Kidney (tissue), 14 donors: ENCODE measurements around the gene TMEM200B. TPM values are rescaled to one million over a fixed set of nuclear protein-coding genes. Genes with fewer than 3 reads are reported as not detected.
"Not testable (repeated sequence)": the region's sequence is repeated elsewhere in the genome, so short reads cannot be mapped to it uniquely, and the experiment has no call there.

Source experiments
- DNase-seq, 5 donors: peaks; one replicate each; pipeline ENCODE4 v3.0.0-alpha.2; 2013 to 2020
- FAIRE-seq: peaks from 2 replicates; lab custom pipeline; 2012; peaks lifted over from hg19 to GRCh38; lab: Jason Lieb, UNC
- H3K27ac ChIP-seq, 2 donors: one replicate each; pipeline ENCODE4 v1.7.0; 2013; ENCODE audit warnings: low read depth in 2 of 2, low read length in 2 of 2, inconsistent platforms in 1 of 2
- H3K27me3 ChIP-seq: one replicate; pipeline ENCODE4 v1.7.1; 2013; ENCODE audit warnings: low read length, inconsistent platforms; ENCODE audit not compliant: control insufficient read depth, insufficient read depth
- H3K36me3 ChIP-seq, 3 donors: one replicate each; pipeline versions ENCODE4 v1.7.0 to v1.7.1; 2013; ENCODE audit warnings: low read length in 3 of 3, control low read depth in 1 of 3, inconsistent platforms in 1 of 3; ENCODE audit not compliant: insufficient read depth in 3 of 3, control insufficient read depth in 2 of 3
- H3K4me1 ChIP-seq, 3 donors: one replicate each; pipeline versions ENCODE4 v1.7.0 to v1.7.1; 2013; ENCODE audit warnings: low read length in 3 of 3, inconsistent platforms in 1 of 3, low read depth in 1 of 3; ENCODE audit not compliant: control insufficient read depth in 2 of 3, insufficient read depth in 2 of 3
- H3K4me3 ChIP-seq, 3 donors: one replicate each; pipeline versions ENCODE4 v1.7.0 to v1.8.1; 2013; ENCODE audit warnings: low read length in 3 of 3, control low read depth in 1 of 3, inconsistent platforms in 1 of 3
- H3K9ac ChIP-seq, 3 donors: one replicate each; pipeline versions ENCODE4 v1.7.0 to v1.7.1; 2013; ENCODE audit warnings: low read length in 3 of 3, control low read depth in 1 of 3, inconsistent platforms in 1 of 3
- H3K9me3 ChIP-seq, 3 donors: one replicate each; pipeline versions ENCODE4 v1.7.0 to v1.7.1; 2013; ENCODE audit warnings: low read length in 3 of 3, control low read depth in 1 of 3, inconsistent platforms in 1 of 3; ENCODE audit not compliant: control insufficient read depth in 2 of 3, insufficient read depth in 1 of 3
- intact Hi-C: fragments of 100-400 bp; cut with DNase I; formaldehyde crosslinking; loops from one replicate; pipeline ENCODE4 v1.11.1; 2022
- polyA plus RNA-seq: library from polyadenylated mRNA; stranded (reverse); fragments of 350-450 nt; fragmentation: Illumina TruSeq; extraction: RNeasy Lipid Tissue Mini Kit (QIAGEN cat#74804); gene quantifications from one replicate; pipeline ENCODE4 v1.2.3, GENCODE V29; 2014; ENCODE audit warnings: low read depth, low replicate concordance; ENCODE audit not compliant: insufficient read depth
- total RNA-seq: library from RNA; stranded (reverse); fragmentation: NEBNext Ultra II Directional; extraction: Animal tissue kit (Norgen Biotek cat#: 25700); gene quantifications from one replicate; pipeline ENCODE4 v1.2.1, GENCODE V29; 2021
- TF ChIP-seq, protein P1 (sequence below): IDR thresholded peaks from 3 replicates; pipeline ENCODE4 v1.5.1; 2012; ENCODE audit warnings: mild to moderate bottlenecking, moderate library complexity, borderline replicate concordance; ENCODE audit not compliant: insufficient read depth; ENCODE audit errors: extremely low read depth
- donor health status: control.
- donor health status: control.
- donor health status: control.
- donor health status: control.
- donor health status: control.
- donor health status: DM: yes; HTN: yes; CAD: no.
- donor health status: Normal renal cell carcinoma (clear cell type).

The TMEM200B gene
- total and polyA plus RNA-seq, 2 donors from 2014 or later: 7.6 to 8.6 TPM

DNA sequence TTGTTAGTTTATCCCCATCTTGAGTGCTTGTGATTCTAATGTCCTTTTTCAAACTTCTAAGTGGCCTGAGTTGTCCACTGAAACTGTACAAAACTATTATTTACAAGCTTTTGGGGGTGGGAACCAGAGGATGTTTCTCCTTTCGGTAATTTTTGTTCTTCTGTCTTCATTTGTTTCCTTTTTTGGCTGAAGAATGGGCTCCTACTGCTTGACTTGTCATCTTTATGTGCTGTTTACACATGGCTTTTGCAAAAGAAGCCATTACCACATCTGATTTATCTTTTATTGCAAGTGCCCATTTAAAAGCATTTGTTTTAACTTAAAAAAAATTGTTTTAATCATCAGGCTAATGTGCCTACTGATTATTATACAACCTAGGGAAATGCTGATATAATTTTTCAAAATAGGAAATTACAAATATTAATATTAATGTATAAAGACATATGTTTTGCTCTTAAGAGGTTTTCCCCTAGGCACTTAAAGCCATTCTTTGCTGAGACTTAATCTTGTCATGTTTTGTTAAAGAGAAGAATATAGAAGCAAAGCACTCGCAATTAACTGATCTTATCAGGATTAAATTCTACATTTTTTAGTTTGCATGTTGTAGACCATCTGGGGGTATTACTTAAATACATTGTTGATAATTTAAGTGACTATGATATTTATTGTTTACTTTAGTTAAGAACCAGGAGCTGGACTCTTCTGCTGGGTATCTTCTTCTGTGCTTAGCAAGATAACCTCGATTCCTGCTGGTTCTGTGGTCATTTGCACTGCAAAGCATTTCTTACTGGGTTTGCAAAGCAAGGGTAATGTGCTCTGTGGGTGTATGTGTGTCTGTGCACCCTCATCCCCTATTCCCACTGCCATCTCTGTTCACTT, 40.1 kb downstream of the TMEM200B start:
- TF ChIP-seq, protein P1, sequence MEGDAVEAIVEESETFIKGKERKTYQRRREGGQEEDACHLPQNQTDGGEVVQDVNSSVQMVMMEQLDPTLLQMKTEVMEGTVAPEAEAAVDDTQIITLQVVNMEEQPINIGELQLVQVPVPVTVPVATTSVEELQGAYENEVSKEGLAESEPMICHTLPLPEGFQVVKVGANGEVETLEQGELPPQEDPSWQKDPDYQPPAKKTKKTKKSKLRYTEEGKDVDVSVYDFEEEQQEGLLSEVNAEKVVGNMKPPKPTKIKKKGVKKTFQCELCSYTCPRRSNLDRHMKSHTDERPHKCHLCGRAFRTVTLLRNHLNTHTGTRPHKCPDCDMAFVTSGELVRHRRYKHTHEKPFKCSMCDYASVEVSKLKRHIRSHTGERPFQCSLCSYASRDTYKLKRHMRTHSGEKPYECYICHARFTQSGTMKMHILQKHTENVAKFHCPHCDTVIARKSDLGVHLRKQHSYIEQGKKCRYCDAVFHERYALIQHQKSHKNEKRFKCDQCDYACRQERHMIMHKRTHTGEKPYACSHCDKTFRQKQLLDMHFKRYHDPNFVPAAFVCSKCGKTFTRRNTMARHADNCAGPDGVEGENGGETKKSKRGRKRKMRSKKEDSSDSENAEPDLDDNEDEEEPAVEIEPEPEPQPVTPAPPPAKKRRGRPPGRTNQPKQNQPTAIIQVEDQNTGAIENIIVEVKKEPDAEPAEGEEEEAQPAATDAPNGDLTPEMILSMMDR: no peak
- H3K27ac ChIP-seq: no peak overlapping the region
- intact Hi-C loops: no loop called here
- H3K4me3 ChIP-seq: no peak overlapping the region
- no peaks in the 10 kb centered on the region for H3K9me3 ChIP-seq
- H3K9ac ChIP-seq: no peak overlapping the region
- DNase-seq: peak in 1 of 5 donors; percentile 56
- H3K27me3 ChIP-seq: no peaks in the 10 kb centered on the region
- FAIRE-seq: no peak
- no peaks in the 10 kb centered on the region for H3K36me3 ChIP-seq
- H3K4me1 ChIP-seq: no peaks in the 10 kb centered on the region

DNA sequence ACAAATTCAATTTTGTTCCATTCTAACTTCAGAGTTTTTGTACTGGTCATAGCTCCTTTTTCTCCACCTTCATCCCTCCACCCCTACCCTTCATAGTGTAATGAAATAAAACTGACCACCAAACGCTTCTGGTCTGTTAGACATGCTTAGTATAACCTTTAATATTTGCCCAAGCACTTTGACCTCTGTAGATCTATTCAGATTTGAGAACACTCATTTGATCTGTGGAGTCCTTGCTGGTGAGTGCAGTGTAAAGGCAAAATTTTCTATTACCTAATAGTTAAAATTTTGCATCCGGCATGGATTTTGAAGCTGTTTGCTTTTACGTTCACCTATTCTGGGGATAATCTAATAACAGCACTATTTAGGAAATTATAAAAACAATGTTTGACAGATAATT, 41.2 kb downstream of the TMEM200B start:
- intact Hi-C loops: no loop called here
- DNase-seq: no peak
- H3K9me3 ChIP-seq: no peaks in the 10 kb centered on the region
- H3K27ac ChIP-seq: no peak overlapping the region
- H3K27me3 ChIP-seq: no peaks in the 10 kb centered on the region
- H3K4me3 ChIP-seq: no peak overlapping the region
- H3K36me3 ChIP-seq: no peaks in the 10 kb centered on the region
- no peak for FAIRE-seq
- TF ChIP-seq, protein P1: no peak
- no peak overlapping the region for H3K9ac ChIP-seq
- H3K4me1 ChIP-seq: no peaks in the 10 kb centered on the region

DNA sequence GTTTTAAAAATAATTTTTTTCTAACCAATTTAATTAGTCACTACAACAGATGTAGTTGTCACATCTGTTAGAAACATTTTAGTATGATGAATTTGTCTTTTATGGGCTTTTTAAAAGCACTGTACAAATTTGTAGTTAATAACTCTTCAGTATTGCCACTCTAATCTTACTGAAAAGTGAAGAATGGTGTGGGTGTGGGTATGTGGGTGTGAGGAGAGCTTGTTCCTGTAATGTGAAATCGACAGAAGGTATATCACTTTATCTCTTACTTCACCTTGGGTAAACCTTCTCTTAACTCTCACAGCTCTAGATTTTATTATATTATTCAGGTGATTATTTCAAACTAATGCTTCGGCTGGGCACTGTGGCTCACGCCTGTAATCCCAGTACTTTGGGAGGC, 42.5 kb downstream of the TMEM200B start:
- H3K9me3 ChIP-seq: no peaks in the 10 kb centered on the region
- TF ChIP-seq, protein P1: no peak
- no peaks in the 10 kb centered on the region for H3K36me3 ChIP-seq
- no peak overlapping the region for H3K27ac ChIP-seq
- FAIRE-seq (no peak), DNase-seq (no peak)
- intact Hi-C loops: no loop called here
- H3K4me1 ChIP-seq: no peaks in the 10 kb centered on the region
- H3K27me3 ChIP-seq: no peaks in the 10 kb centered on the region
- no peak overlapping the region for H3K4me3 ChIP-seq
- no peak overlapping the region for H3K9ac ChIP-seq

DNA sequence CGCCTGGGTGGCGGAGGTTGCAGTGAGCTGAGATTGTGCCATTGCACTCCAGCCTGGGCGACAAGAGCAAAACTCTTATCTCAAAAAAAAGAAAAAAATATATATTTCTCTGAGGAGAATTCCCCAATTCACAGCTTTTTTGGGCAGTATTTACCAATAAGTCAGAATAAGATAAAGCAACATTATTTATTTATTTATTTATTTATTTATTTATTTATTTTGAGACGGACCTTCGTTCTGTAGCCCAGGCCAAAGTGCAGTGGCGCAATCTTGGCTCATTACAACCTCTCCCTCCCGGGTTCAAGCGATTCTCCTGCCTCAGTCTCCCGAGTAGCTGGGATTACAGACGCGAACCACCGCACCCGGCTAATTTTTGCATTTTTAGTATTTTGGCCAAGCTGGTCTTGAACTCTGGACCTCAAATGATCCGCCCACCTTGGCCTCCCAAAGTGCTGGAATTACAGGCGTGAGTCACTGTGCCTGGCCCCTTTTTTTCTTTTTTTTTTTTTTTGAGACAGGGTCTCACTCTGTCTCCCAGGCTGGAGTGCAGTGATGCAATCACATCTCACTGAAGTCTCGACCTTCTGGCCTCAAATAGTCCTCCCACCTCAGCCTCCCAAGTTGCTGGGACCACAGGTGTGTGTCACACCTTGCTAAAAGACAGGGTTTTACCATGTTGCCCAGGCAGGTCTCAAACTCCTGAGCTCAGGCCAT, 43.6 kb downstream of the TMEM200B start:
- FAIRE-seq, H3K36me3 ChIP-seq, H3K4me1 ChIP-seq: not testable (repeated sequence)

More for the DNA sequence above, 43.6 kb downstream of the TMEM200B start:
- H3K9me3 ChIP-seq, H3K9ac ChIP-seq, H3K27me3 ChIP-seq, H3K27ac ChIP-seq, DNase-seq, H3K4me3 ChIP-seq, intact Hi-C loops: not testable (repeated sequence)
